ENCODE results near the gene MRPS34. TPM values are rescaled to one million over a fixed set of nuclear protein-coding genes. Genes with fewer than 3 reads are reported as not detected.

The MRPS34 gene
- total and polyA plus RNA-seq, 9 of the 15 experiments (the other 6 are each of a cell fraction or from before 2014, with no cell fraction given) = 5.2 to 334 (median 92.8) TPM

- peak overlapping the region in 1 of 2 experiments; percentile 30; a peak in 1 of 4 replicates for H3K9ac ChIP-seq (ENCODE audit: insufficient read depth in 1 of 2, low read depth in 2 of 2, low read length in 2 of 2)
- TF ChIP-seq HNRNPL (IDR thresholded peaks at IDR 0.05; ENCODE audit: low read depth, low read length) (0 out of 2 replicates have a peak, but pooled peaks have one; percentile 15), POLR2A (conservative IDR thresholded peaks at IDR 0.05) (peak; percentile 26; the same call in 1 of the 2 replicates), ZC3H4 (CRISPR knock-in tag; IDR thresholded peaks at IDR 0.05; ENCODE audit: borderline replicate concordance) (no peak), TCF15 (CRISPR knock-in tag; IDR thresholded peaks at IDR 0.05) (no peak), STAT6 (CRISPR knock-in tag; IDR thresholded peaks at IDR 0.05) (no peak), ZNF165 (CRISPR knock-in tag; IDR thresholded peaks at IDR 0.05; ENCODE audit: borderline replicate concordance) (no peak), HCFC1 (IDR thresholded peaks at IDR 0.05; ENCODE audit: low read depth, low read length) (no peak), SUPT5H (IDR thresholded peaks at IDR 0.05) (peak; percentile 8; the same call in 1 of the 2 replicates), HNRNPK (IDR thresholded peaks at IDR 0.05; ENCODE audit: low read depth, low read length, poor library complexity, severe bottlenecking) (no peak), RBM22 (IDR thresholded peaks at IDR 0.05; ENCODE audit: low read depth, low read length, poor library complexity, severe bottlenecking) (peak; percentile 68), MBD1 (CRISPR knock-in tag; IDR thresholded peaks at IDR 0.05) (no peak), ZNF398 (CRISPR knock-in tag; IDR thresholded peaks at IDR 0.05) (no peak), ID3 (CRISPR knock-in tag; IDR thresholded peaks at IDR 0.05) (no peak), ID3 (tag; IDR thresholded peaks at IDR 0.05) (no peak), ILF3 (IDR thresholded peaks at IDR 0.05; ENCODE audit: borderline replicate concordance) (no peak), PML (IDR thresholded peaks at IDR 0.05; ENCODE audit: low read length) (no peak), SRSF9 (IDR thresholded peaks at IDR 0.05; ENCODE audit: borderline replicate concordance, low read depth, low read length) (no peak)
Observed at GRCh38 chr16:1776991-1777374, 4.0 kb upstream of the MRPS34 start.

More at GRCh38 chr16:1776991-1777374, 4.0 kb upstream of the MRPS34 start:
- intact Hi-C loops (cut with micrococcal nuclease) = no loop called here
- ATAC-seq (no peak), FAIRE-seq (no peak), DNase-seq (ENCODE audit: extremely low read depth in 1 of 4, low spot score in 3 of 4) (no peak)
- peaks cover 37% of the 10 kb centered on the region for H3K79me2 ChIP-seq (ENCODE audit: control insufficient read depth, insufficient read depth, low read length)
- in situ Hi-C loops (cut with MboI) = no loop called here
- no TSS peak for BruUV-seq (replicated peaks)
- peaks cover 12 to 94% of the 10 kb centered on the region in 2 experiments; a peak in 4 of 5 replicates for H3K4me1 ChIP-seq (replicated peaks in 1 of 2; ENCODE audit: control insufficient read depth in 2 of 2, insufficient read depth in 2 of 2, low read length in 2 of 2)
- H3K9me3 ChIP-seq (replicated peaks; ENCODE audit: control insufficient read depth, insufficient read depth, low read depth, low read length) = no peaks in the 10 kb centered on the region
- ChIA-PET POLR2A (interaction anchor here (0.5 to 1.4 kb wide), 6 partner anchors 15 to 475 kb away, joined by 3 to 5 read pairs (median 3); partner anchors contain the start of gene ECI1), CTCF (ENCODE audit: low intra/inter-chr PET ratio) (no interaction called here)
- H3K27ac ChIP-seq (ENCODE audit: extremely low read depth, low read depth, low read length) = no peak overlapping the region
- peaks cover 56% of the 10 kb centered on the region; the same call in 2 of the 3 replicates for H3K36me3 ChIP-seq (ENCODE audit: control insufficient read depth, insufficient read depth, low read length)
- H3K4me3 ChIP-seq = no peak overlapping the region
- peaks cover 5% of the 10 kb centered on the region; the same call in 1 of the 2 replicates for H4K20me1 ChIP-seq (replicated peaks; ENCODE audit: control insufficient read depth, insufficient read depth, low read length)
- WGBS (ENCODE audit: insufficient coverage, low coverage, missing lambda C conversion rate) = 89% methylated on average over 13 of the region's 22 CpGs
- no peaks in the 10 kb centered on the region for H3K27me3 ChIP-seq (ENCODE audit: control insufficient read depth in 2 of 2, insufficient read depth in 2 of 2, low read length in 2 of 2)
- peaks cover 2% of the 10 kb centered on the region for H3K9me1 ChIP-seq (ENCODE audit: control insufficient read depth, insufficient read depth, low read length)
- H2AFZ ChIP-seq (ENCODE audit: low read depth, low read length) = no peak overlapping the region
- no peak overlapping the region for H3K4me2 ChIP-seq (ENCODE audit: insufficient read depth, low read length)
